Caki2 (cell line): ENCODE data around the gene STIM2. TPM values are rescaled to one million over a fixed set of nuclear protein-coding genes. Genes with fewer than 3 reads are reported as not detected.
"Not testable (repeated sequence)": the region's sequence is repeated elsewhere in the genome, so short reads cannot be mapped to it uniquely, and the experiment has no call there.

Source experiments
- DNase-seq: peaks from one replicate; pipeline ENCODE4 v3.0.0-alpha.2; 2015; ENCODE audit warnings: low read depth
- in situ Hi-C: cut with HindIII; loops from 2 replicates; pipeline ENCODE4 v1.10.0; 2016; ENCODE audit warnings: low sequenced_read_pairs, low pct_unique_long_range_greater_than_20kb, mixed read lengths
- total RNA-seq: library from RNA; depleted of rRNA; stranded (reverse); fragments of >200 nt; shearing (Covaris generic); gene quantifications from 2 replicates; pipeline ENCODE4 v1.2.3, GENCODE V29; 2014; ENCODE audit warnings: low replicate concordance

Gene STIM2
- total RNA-seq, 1 experiment from 2014 or later = 17.7 TPM

- in situ Hi-C loops = no loop called here
Observed at GRCh38 chr4:26887143-26887542, 26.5 kb downstream of the STIM2 start.

GRCh38 chr4:26887809-26888208 lies 27.2 kb downstream of the STIM2 start:
- in situ Hi-C loops = no loop called here
- DNase-seq = no peak

More at GRCh38 chr4:26887143-26887542, 26.5 kb downstream of the STIM2 start:
- no peak for DNase-seq

- in situ Hi-C loops = no loop called here
- no peak for DNase-seq
Observed at GRCh38 chr4:26889356-26889755, 28.7 kb downstream of the STIM2 start.

GRCh38 chr4:26891054-26891453 lies 30.4 kb downstream of the STIM2 start:
- DNase-seq = no peak
- in situ Hi-C loops = no loop called here

GRCh38 chr4:26891867-26892266 lies 31.2 kb downstream of the STIM2 start:
- DNase-seq = no peak
- in situ Hi-C loops = no loop called here

- in situ Hi-C loops = no loop called here
- no peak for DNase-seq
Observed at GRCh38 chr4:26892480-26893150, 32.0 kb downstream of the STIM2 start.

- no peak for DNase-seq
- in situ Hi-C loops = no loop called here
Observed at GRCh38 chr4:26893491-26893890, 32.9 kb downstream of the STIM2 start.

GRCh38 chr4:26894881-26895280 lies 34.2 kb downstream of the STIM2 start:
- DNase-seq, in situ Hi-C loops: not testable (repeated sequence)

- DNase-seq = no peak
- in situ Hi-C loops = no loop called here
Observed at GRCh38 chr4:26896636-26897035, 36.0 kb downstream of the STIM2 start.

GRCh38 chr4:26899991-26900390 lies 39.4 kb downstream of the STIM2 start:
- in situ Hi-C loops = no loop called here
- DNase-seq = no peak

GRCh38 chr4:26900765-26901164 lies 40.1 kb downstream of the STIM2 start:
- in situ Hi-C loops = no loop called here
- no peak for DNase-seq

GRCh38 chr4:26905172-26905571 lies 44.5 kb downstream of the STIM2 start:
- in situ Hi-C loops = no loop called here
- no peak for DNase-seq

GRCh38 chr4:26907731-26908599 lies 47.3 kb downstream of the STIM2 start:
- in situ Hi-C loops = no loop called here

GRCh38 chr4:26909369-26909768 lies 48.7 kb downstream of the STIM2 start:
- in situ Hi-C loops = no loop called here
- no peak for DNase-seq

More at GRCh38 chr4:26907731-26908599, 47.3 kb downstream of the STIM2 start:
- no peak for DNase-seq

- DNase-seq = no peak
- in situ Hi-C loops = no loop called here
Observed at GRCh38 chr4:26911254-26911653, 50.6 kb downstream of the STIM2 start.

- in situ Hi-C loops = no loop called here
- DNase-seq = no peak
Observed at GRCh38 chr4:26912069-26912468, 51.4 kb downstream of the STIM2 start.

GRCh38 chr4:26912810-26913209 lies 52.2 kb downstream of the STIM2 start:
- no peak for DNase-seq

GRCh38 chr4:26916195-26916594 lies 55.6 kb downstream of the STIM2 start:
- in situ Hi-C loops = no loop called here
- DNase-seq = no peak

More at GRCh38 chr4:26912810-26913209, 52.2 kb downstream of the STIM2 start:
- in situ Hi-C loops = no loop called here

- DNase-seq = no peak
- in situ Hi-C loops = no loop called here
Observed at GRCh38 chr4:26930964-26931363, 70.3 kb downstream of the STIM2 start.
